ENCODE results near the gene OSBPL8. TPM values are rescaled to one million over a fixed set of nuclear protein-coding genes. Genes with fewer than 3 reads are reported as not detected.
A peak's percentile ranks its signal among the peaks of the same experiment; 100 is the strongest.

The OSBPL8 gene
- total and polyA plus RNA-seq, 4 donors, result 8.6 to 114 (median 53.3) TPM

GRCh38 chr12:76420222-76420621 is 139.3 kb downstream of the OSBPL8 start:
- peaks cover 0 to 13% (median 0%) of the 10 kb centered on the region in 5 donors for H3K4me1 ChIP-seq (ENCODE audit: control insufficient read depth in 5 of 5, insufficient read depth in 5 of 5, low read length in 5 of 5)
- H3K36me3 ChIP-seq (ENCODE audit: control insufficient read depth in 4 of 4, insufficient read depth in 4 of 4, low read length in 4 of 4), result no peaks in the 10 kb centered on the region
- DNase-seq, result peak in 2 of 3 donors; percentile 34 to 44
- H3K27ac ChIP-seq (ENCODE audit: low read depth in 1 of 2, low read length in 1 of 2), result no peak overlapping the region
- peaks cover 0 to 10% (median 2%) of the 10 kb centered on the region in 4 donors for H3K9me3 ChIP-seq (ENCODE audit: control insufficient read depth in 4 of 4, insufficient read depth in 3 of 4, low read length in 3 of 4)
- H3K4me3 ChIP-seq, result no peak overlapping the region
- no peaks in the 10 kb centered on the region for H3K27me3 ChIP-seq (ENCODE audit: control insufficient read depth in 3 of 3, insufficient read depth in 3 of 3, low read length in 2 of 3)
- WGBS, 2 donors, result 80 to 82% methylated on average over 2 of the region's 2 CpGs
- no peak for TF ChIP-seq CTCF (IDR thresholded peaks at IDR 0.05; ENCODE audit: control extremely low read depth, extremely low read depth)
- no peak for ATAC-seq (ENCODE audit: insufficient read depth, low FRiP score)
- H3K9ac ChIP-seq (ENCODE audit: insufficient read depth in 1 of 2, low read length in 2 of 2), result no peak overlapping the region

- H3K4me1 ChIP-seq (ENCODE audit: control insufficient read depth in 5 of 5, insufficient read depth in 5 of 5, low read length in 5 of 5), result peaks cover 0 to 6% (median 0%) of the 10 kb centered on the region in 5 donors
Observed at GRCh38 chr12:76417116-76417515, 142.5 kb downstream of the OSBPL8 start.

GRCh38 chr12:76413121-76413520 is 146.4 kb downstream of the OSBPL8 start:
- ATAC-seq (ENCODE audit: insufficient read depth, low FRiP score), result no peak
- Histone ChIP-seq H3K27me3 (ENCODE audit: control insufficient read depth in 3 of 3, insufficient read depth in 3 of 3, low read length in 2 of 3) (no peaks in the 10 kb centered on the region), H3K4me3 (no peak overlapping the region), H3K27ac (ENCODE audit: low read depth in 1 of 2, low read length in 1 of 2) (no peak overlapping the region), H3K9ac (ENCODE audit: insufficient read depth in 1 of 2, low read length in 2 of 2) (no peak overlapping the region), H3K9me3 (ENCODE audit: control insufficient read depth in 4 of 4, insufficient read depth in 3 of 4, low read length in 3 of 4) (no peaks in the 10 kb centered on the region), H3K36me3 (ENCODE audit: control insufficient read depth in 4 of 4, insufficient read depth in 4 of 4, low read length in 4 of 4) (peaks cover 0 to 2% (median 0%) of the 10 kb centered on the region in 4 donors), H3K4me1 (ENCODE audit: control insufficient read depth in 5 of 5, insufficient read depth in 5 of 5, low read length in 5 of 5) (no peaks in the 10 kb centered on the region)
- DNase-seq, result no peak
- no peak for TF ChIP-seq CTCF (IDR thresholded peaks at IDR 0.05; ENCODE audit: control extremely low read depth, extremely low read depth)
- 86 to 92% methylated on average over 4 of the region's 4 CpGs for WGBS, 2 donors

More at GRCh38 chr12:76417116-76417515, 142.5 kb downstream of the OSBPL8 start:
- Histone ChIP-seq H3K9ac (ENCODE audit: insufficient read depth in 1 of 2, low read length in 2 of 2) (no peak overlapping the region), H3K9me3 (ENCODE audit: control insufficient read depth in 4 of 4, insufficient read depth in 3 of 4, low read length in 3 of 4) (no peaks in the 10 kb centered on the region), H3K4me3 (no peak overlapping the region), H3K36me3 (ENCODE audit: control insufficient read depth in 4 of 4, insufficient read depth in 4 of 4, low read length in 4 of 4) (no peaks in the 10 kb centered on the region), H3K27me3 (ENCODE audit: control insufficient read depth in 3 of 3, insufficient read depth in 3 of 3, low read length in 2 of 3) (no peaks in the 10 kb centered on the region), H3K27ac (ENCODE audit: low read depth in 1 of 2, low read length in 1 of 2) (no peak overlapping the region)
- no peak for TF ChIP-seq CTCF (IDR thresholded peaks at IDR 0.05; ENCODE audit: control extremely low read depth, extremely low read depth)
- no peak for ATAC-seq (ENCODE audit: insufficient read depth, low FRiP score)
- DNase-seq, result no peak

- no peak overlapping the region for H3K27ac ChIP-seq (ENCODE audit: low read depth in 1 of 2, low read length in 1 of 2)
- no peak overlapping the region for H3K4me3 ChIP-seq
- H3K9me3 ChIP-seq (ENCODE audit: control insufficient read depth in 4 of 4, insufficient read depth in 3 of 4, low read length in 3 of 4), result no peaks in the 10 kb centered on the region
- H3K36me3 ChIP-seq (ENCODE audit: control insufficient read depth in 4 of 4, insufficient read depth in 4 of 4, low read length in 4 of 4), result peaks cover 0 to 2% (median 0%) of the 10 kb centered on the region in 4 donors
- DNase-seq (no peak), ATAC-seq (ENCODE audit: insufficient read depth, low FRiP score) (no peak)
- H3K27me3 ChIP-seq (ENCODE audit: control insufficient read depth in 3 of 3, insufficient read depth in 3 of 3, low read length in 2 of 3), result no peaks in the 10 kb centered on the region
- no peak for TF ChIP-seq CTCF (IDR thresholded peaks at IDR 0.05; ENCODE audit: control extremely low read depth, extremely low read depth)
- WGBS, 2 donors, result 79 to 90% methylated on average over 5 of the region's 5 CpGs
- no peaks in the 10 kb centered on the region for H3K4me1 ChIP-seq (ENCODE audit: control insufficient read depth in 5 of 5, insufficient read depth in 5 of 5, low read length in 5 of 5)
- no peak overlapping the region for H3K9ac ChIP-seq (ENCODE audit: insufficient read depth in 1 of 2, low read length in 2 of 2)
Observed at GRCh38 chr12:76410781-76411180, 148.8 kb downstream of the OSBPL8 start.
